A549 (cell line): ENCODE results near the gene HABP2.

Source experiments
- BHLHE40 ChIP-seq: IDR thresholded peaks from 2 replicates; pipeline ENCODE4 v1.6.1; 2012; ENCODE audit warnings: low read depth, low read length, inconsistent platforms
- FOSB ChIP-seq: fragments of 250-450 bp; sonication (Bioruptor Pico); IDR thresholded peaks from 2 replicates; pipeline ENCODE4 v1.5.0; 2020; ENCODE audit warnings: mild to moderate bottlenecking, moderate library complexity
- KDM1A ChIP-seq: fragments of 200-600 bp; sonication (generic); IDR thresholded peaks from 2 replicates; pipeline ENCODE4 v1.6.1; 2016; ENCODE audit warnings: low read depth, mild to moderate bottlenecking
- TF ChIP-seq, protein P1 (sequence below): fragments of >200 bp; sonication (Bioruptor Twin); formaldehyde crosslinking; IDR thresholded peaks from 3 replicates; pipeline ENCODE4 v1.5.1; 2016

DNA sequence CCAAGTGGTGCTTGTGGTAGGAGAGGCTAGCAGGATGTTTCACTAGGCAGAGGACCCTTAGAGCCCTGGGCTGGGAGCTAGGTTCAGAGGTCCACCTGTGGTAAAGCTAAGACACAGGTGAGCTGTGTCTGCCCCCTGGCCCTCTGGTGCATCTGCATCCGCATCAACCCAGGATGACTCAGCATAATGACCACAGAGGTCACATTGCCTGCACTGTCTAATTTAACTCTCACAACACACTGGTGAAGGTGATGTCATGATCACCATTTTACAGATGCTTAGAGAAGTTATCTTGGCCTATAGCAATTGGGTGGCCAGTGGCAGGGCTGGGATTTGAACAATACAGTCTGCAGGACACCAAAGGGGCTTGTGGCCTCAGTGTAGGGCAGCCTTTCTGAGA, 33.1 kb downstream of the HABP2 start:
- TF ChIP-seq FOSB (CRISPR knock-in tag): no peak
- no peak for TF ChIP-seq BHLHE40
- TF ChIP-seq, protein P1, sequence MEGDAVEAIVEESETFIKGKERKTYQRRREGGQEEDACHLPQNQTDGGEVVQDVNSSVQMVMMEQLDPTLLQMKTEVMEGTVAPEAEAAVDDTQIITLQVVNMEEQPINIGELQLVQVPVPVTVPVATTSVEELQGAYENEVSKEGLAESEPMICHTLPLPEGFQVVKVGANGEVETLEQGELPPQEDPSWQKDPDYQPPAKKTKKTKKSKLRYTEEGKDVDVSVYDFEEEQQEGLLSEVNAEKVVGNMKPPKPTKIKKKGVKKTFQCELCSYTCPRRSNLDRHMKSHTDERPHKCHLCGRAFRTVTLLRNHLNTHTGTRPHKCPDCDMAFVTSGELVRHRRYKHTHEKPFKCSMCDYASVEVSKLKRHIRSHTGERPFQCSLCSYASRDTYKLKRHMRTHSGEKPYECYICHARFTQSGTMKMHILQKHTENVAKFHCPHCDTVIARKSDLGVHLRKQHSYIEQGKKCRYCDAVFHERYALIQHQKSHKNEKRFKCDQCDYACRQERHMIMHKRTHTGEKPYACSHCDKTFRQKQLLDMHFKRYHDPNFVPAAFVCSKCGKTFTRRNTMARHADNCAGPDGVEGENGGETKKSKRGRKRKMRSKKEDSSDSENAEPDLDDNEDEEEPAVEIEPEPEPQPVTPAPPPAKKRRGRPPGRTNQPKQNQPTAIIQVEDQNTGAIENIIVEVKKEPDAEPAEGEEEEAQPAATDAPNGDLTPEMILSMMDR: no peak
- no peak for TF ChIP-seq KDM1A
